Liver (tissue), 9 donors: ENCODE results near the gene SERP2. TPM values are rescaled to one million over a fixed set of nuclear protein-coding genes. Genes with fewer than 3 reads are reported as not detected.

Source experiments
- DNase-seq: peaks from one replicate; pipeline ENCODE4 v3.0.0-alpha.2; 2017; ENCODE audit warnings: low spot score
- H3K27ac ChIP-seq, 2 donors: one replicate each; pipeline ENCODE4 v1.7.0; 2013; ENCODE audit warnings: inconsistent platforms in 2 of 2, low read length in 2 of 2, control low read depth in 1 of 2, low read depth in 1 of 2, mild to moderate bottlenecking in 1 of 2
- H3K27me3 ChIP-seq, 4 donors: one replicate each; pipeline versions ENCODE4 v1.6.1 to v1.7.0; 2013; ENCODE audit warnings: low read length in 3 of 4, inconsistent platforms in 1 of 4, mild to moderate bottlenecking in 1 of 4, moderate library complexity in 1 of 4; ENCODE audit not compliant: control insufficient read depth in 4 of 4, insufficient read depth in 4 of 4
- H3K36me3 ChIP-seq, 4 donors: one replicate each; pipeline versions ENCODE4 v1.6.1 to v1.7.0; 2013; ENCODE audit warnings: low read length in 3 of 4, mild to moderate bottlenecking in 3 of 4, low read depth in 1 of 4, moderate library complexity in 1 of 4; ENCODE audit not compliant: control insufficient read depth in 4 of 4, insufficient read depth in 3 of 4
- H3K4me1 ChIP-seq, 4 donors: one replicate each; pipeline versions ENCODE4 v1.6.1 to v1.7.0; 2013; ENCODE audit warnings: low read length in 3 of 4, mild to moderate bottlenecking in 3 of 4, moderate library complexity in 1 of 4; ENCODE audit not compliant: control insufficient read depth in 4 of 4, insufficient read depth in 4 of 4
- H3K4me3 ChIP-seq, 3 donors: one replicate each; pipeline versions ENCODE4 v1.6.1 to v1.7.0; 2013; ENCODE audit warnings: low read length in 3 of 3, control low read depth in 1 of 3, low read depth in 1 of 3, mild to moderate bottlenecking in 1 of 3
- H3K9ac ChIP-seq, 2 donors: one replicate each; pipeline ENCODE4 v1.7.0; 2013; ENCODE audit warnings: low read length in 2 of 2, mild to moderate bottlenecking in 2 of 2, moderate library complexity in 2 of 2, control low read depth in 1 of 2, low read depth in 1 of 2
- H3K9me3 ChIP-seq, 4 donors: one replicate each; pipeline versions ENCODE4 v1.6.1 to v1.7.0; 2013; ENCODE audit warnings: low read length in 3 of 4; ENCODE audit not compliant: control insufficient read depth in 4 of 4
- CTCF ChIP-seq: fragments of 150-350 bp; IDR thresholded peaks from 2 replicates; pipeline ENCODE4 v1.5.1; 2017; ENCODE audit warnings: improper control_type of control experiment, low read depth, low read length; ENCODE audit not compliant: missing input control
- EGR1 ChIP-seq, 2 donors: IDR thresholded peaks; 2 replicates each; pipeline ENCODE4 v1.6.1; 2016 to 2018; ENCODE audit warnings: antibody characterized with exemption in 2 of 2, low read depth in 2 of 2
- FOXA1 ChIP-seq: IDR thresholded peaks from 2 replicates; pipeline ENCODE4 v1.6.1; 2016; ENCODE audit warnings: antibody characterized with exemption
- FOXA2 ChIP-seq: IDR thresholded peaks from 2 replicates; pipeline ENCODE4 v1.6.1; 2016; ENCODE audit warnings: antibody characterized with exemption
- GABPA ChIP-seq, 2 donors: IDR thresholded peaks in 1 of 2; conservative IDR thresholded peaks in 1 of 2; 2 replicates each; pipeline ENCODE4 v1.6.1; 2016; ENCODE audit warnings: antibody characterized with exemption in 2 of 2, mild to moderate bottlenecking in 1 of 2, moderate library complexity in 1 of 2
- HNF4A ChIP-seq, 2 donors: conservative IDR thresholded peaks; 2 replicates each; pipeline ENCODE4 v1.6.1; 2016; ENCODE audit warnings: antibody characterized with exemption in 2 of 2, mild to moderate bottlenecking in 2 of 2
- HNF4G ChIP-seq: IDR thresholded peaks from 2 replicates; pipeline ENCODE4 v1.6.1; 2016; ENCODE audit warnings: antibody characterized with exemption
- JUND ChIP-seq, 2 donors: IDR thresholded peaks; 2 replicates each; pipeline ENCODE4 v1.6.1; 2016; ENCODE audit warnings: antibody characterized with exemption in 2 of 2
- MAX ChIP-seq: IDR thresholded peaks from 2 replicates; pipeline ENCODE4 v1.6.1; 2016; ENCODE audit warnings: antibody characterized with exemption
- REST ChIP-seq: IDR thresholded peaks from 2 replicates; pipeline ENCODE4 v1.6.1; 2016; ENCODE audit warnings: antibody characterized with exemption, mild to moderate bottlenecking
- RXRA ChIP-seq, 2 donors: IDR thresholded peaks; 2 replicates each; pipeline ENCODE4 v1.6.1; 2017 to 2018; ENCODE audit warnings: antibody characterized with exemption in 2 of 2, mild to moderate bottlenecking in 1 of 2
- SP1 ChIP-seq: IDR thresholded peaks from 2 replicates; pipeline ENCODE4 v1.6.1; 2018; ENCODE audit warnings: antibody characterized with exemption, mild to moderate bottlenecking
- YY1 ChIP-seq: IDR thresholded peaks from 2 replicates; pipeline ENCODE4 v1.6.1; 2016; ENCODE audit warnings: antibody characterized with exemption, mild to moderate bottlenecking
- WGBS: extraction: QIAGEN DNeasy Blood & Tissue Kit; methylation state at CpG from one replicate; pipeline ENCODE4 v1.1.7; 2013; 5-methylcytosine and 5-hydroxymethylcytosine counted together
- polyA plus RNA-seq, 2 donors: library from polyadenylated mRNA; stranded (reverse) in 1 of 2; unstranded in 1 of 2; fragments of 200-250 nt in 1 of 2; fragments of >200 nt in 1 of 2; fragmentation: Nextera tagmentation in 1 of 2; extraction: Ambion mirVana in 1 of 2; gene quantifications; one replicate each; pipeline versions ENCODE4 v1.2.1 to v1.2.3, GENCODE V29; 2013 to 2015
- total RNA-seq, 2 donors: library from RNA; depleted of rRNA; stranded (reverse); fragments of >200 nt; gene quantifications; one replicate each; pipeline ENCODE4 v1.2.3, GENCODE V29; 2014
- TF ChIP-seq, protein P1 (sequence below): IDR thresholded peaks from 2 replicates; pipeline ENCODE4 v1.6.1; 2016; ENCODE audit warnings: antibody characterized with exemption
- TF ChIP-seq, protein P2 (sequence below): IDR thresholded peaks from 2 replicates; pipeline ENCODE4 v1.6.1; 2016; ENCODE audit warnings: antibody characterized with exemption
- donor health status: healthy.
- donor health status: healthy.
- donor health status: healthy.
- donor health status: healthy.
- donor health status: healthy.

The SERP2 gene
- total and polyA plus RNA-seq, 4 donors: 2.0 to 4.6 (median 3.6) TPM

DNA sequence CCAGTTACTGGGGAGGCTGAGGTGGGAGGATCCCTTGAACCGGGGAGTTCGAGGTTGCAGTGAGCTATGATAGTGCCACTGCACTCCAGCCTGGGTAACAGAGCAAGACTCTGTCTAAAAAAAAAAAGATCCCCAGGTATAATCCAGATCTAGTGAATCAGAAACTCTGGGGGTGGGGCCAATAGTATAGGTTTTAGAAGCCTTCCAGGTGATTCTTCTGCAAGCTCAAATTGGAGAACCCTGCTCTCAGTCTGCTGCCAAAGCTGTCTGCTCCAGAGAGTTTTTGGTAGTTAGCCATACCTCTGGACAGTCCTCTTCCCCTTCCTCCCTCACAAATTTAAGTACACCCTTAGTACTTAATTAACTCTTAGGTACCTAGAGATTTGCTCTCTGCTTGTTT, 28.0 kb downstream of the SERP2 start:
- 60% methylated on average over 2 of the region's 2 CpGs for WGBS
- H3K27me3 ChIP-seq: no peaks in the 10 kb centered on the region
- no peak overlapping the region for H3K27ac ChIP-seq
- no peak for TF ChIP-seq JUND (IDR thresholded peaks at IDR 0.05)
- TF ChIP-seq CTCF: no peak
- TF ChIP-seq REST: no peak
- no peak for TF ChIP-seq FOXA1
- no peak for TF ChIP-seq EGR1 (IDR thresholded peaks at IDR 0.05; ENCODE audit: low read depth in 2 of 2)
- TF ChIP-seq, protein P1, sequence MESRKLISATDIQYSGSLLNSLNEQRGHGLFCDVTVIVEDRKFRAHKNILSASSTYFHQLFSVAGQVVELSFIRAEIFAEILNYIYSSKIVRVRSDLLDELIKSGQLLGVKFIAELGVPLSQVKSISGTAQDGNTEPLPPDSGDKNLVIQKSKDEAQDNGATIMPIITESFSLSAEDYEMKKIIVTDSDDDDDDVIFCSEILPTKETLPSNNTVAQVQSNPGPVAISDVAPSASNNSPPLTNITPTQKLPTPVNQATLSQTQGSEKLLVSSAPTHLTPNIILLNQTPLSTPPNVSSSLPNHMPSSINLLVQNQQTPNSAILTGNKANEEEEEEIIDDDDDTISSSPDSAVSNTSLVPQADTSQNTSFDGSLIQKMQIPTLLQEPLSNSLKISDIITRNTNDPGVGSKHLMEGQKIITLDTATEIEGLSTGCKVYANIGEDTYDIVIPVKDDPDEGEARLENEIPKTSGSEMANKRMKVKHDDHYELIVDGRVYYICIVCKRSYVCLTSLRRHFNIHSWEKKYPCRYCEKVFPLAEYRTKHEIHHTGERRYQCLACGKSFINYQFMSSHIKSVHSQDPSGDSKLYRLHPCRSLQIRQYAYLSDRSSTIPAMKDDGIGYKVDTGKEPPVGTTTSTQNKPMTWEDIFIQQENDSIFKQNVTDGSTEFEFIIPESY: no peak
- no peak for TF ChIP-seq RXRA (IDR thresholded peaks at IDR 0.05)
- H3K4me3 ChIP-seq: no peak overlapping the region
- H3K9ac ChIP-seq: no peak overlapping the region
- peaks cover 7 to 52% (median 33%) of the 10 kb centered on the region in 4 donors for H3K4me1 ChIP-seq
- no peaks in the 10 kb centered on the region for H3K36me3 ChIP-seq
- no peak for DNase-seq
- H3K9me3 ChIP-seq: no peaks in the 10 kb centered on the region

DNA sequence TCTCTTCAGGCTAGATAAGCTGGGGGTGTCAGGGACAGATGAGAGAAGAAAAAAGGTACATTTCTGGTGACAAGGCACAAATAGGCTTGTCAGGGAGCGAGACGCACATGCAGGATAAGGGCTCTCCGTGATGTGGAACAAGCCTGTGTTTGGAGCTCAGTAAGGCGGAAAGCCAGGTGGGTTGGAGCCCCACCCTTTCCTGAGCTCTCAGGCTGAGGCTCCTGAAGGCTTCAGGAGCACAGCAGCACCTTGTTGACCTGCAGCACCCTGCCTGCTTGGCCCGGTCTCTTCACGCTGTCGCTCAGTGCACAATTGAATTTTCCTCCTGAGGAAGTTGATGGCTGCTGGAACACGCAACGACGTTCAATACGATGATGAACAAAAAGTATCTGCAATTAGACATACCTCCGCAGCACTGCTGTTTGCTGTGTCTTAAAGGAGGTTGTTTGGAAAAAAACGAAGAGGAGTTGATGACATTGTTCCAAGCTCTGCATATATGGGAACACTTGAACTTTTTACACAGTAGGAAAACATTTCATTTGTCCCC, 29.3 kb downstream of the SERP2 start:
- WGBS: 86% methylated on average over 13 of the region's 13 CpGs

More for the DNA sequence above, 29.3 kb downstream of the SERP2 start:
- DNase-seq: no peak
- H3K36me3 ChIP-seq: no peaks in the 10 kb centered on the region
- H3K27ac ChIP-seq: peak overlapping the region; percentile 89 to 92
- no peak overlapping the region for H3K9ac ChIP-seq
- TF ChIP-seq SP1 (no peak), CTCF (no peak), EGR1 (IDR thresholded peaks at IDR 0.05; ENCODE audit: low read depth in 2 of 2) (no peak), HNF4A (conservative IDR thresholded peaks at IDR 0.05) (no peak), FOXA1 (no peak), GABPA (IDR thresholded peaks at IDR 0.05 in 1 of 2, conservative IDR thresholded peaks at IDR 0.05 in 1 of 2) (no peak), MAX (no peak), RXRA (IDR thresholded peaks at IDR 0.05) (no peak), FOXA2 (no peak), JUND (IDR thresholded peaks at IDR 0.05) (no peak), HNF4G (no peak), YY1 (no peak)
- TF ChIP-seq, protein P1: no peak
- TF ChIP-seq, protein P2, sequence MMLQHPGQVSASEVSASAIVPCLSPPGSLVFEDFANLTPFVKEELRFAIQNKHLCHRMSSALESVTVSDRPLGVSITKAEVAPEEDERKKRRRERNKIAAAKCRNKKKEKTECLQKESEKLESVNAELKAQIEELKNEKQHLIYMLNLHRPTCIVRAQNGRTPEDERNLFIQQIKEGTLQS: no peak
- H3K27me3 ChIP-seq: no peaks in the 10 kb centered on the region
- no peak overlapping the region for H3K4me3 ChIP-seq
- peaks cover 4 to 42% (median 28%) of the 10 kb centered on the region in 4 donors for H3K4me1 ChIP-seq
- H3K9me3 ChIP-seq: no peaks in the 10 kb centered on the region
